ENCODE measurements around the gene DNMT1. TPM values are rescaled to one million over a fixed set of nuclear protein-coding genes. Genes with fewer than 3 reads are reported as not detected.

Gene DNMT1
- total RNA-seq, 4 donors from 2014 or later = 20.8 to 51.4 (median 34.8) TPM

DNA sequence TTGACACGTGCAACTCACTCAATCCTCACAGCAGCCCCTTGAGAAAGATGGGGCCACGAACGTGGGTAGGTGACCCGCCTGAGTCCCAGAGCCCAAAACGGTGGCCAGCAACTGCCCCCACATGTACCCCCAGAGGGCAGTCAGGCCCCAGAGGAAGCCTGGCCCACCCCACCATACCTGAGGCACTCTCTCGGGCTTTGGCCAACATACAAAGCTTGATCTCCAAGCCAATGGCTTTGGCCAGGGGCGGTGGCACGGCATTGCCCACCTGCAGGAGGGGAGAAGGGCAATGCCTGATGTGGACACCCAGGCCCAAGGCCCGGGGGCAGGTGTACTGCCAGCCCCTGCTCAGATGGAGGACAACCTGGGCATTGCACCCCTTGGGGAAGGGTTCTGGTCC, 60.7 kb downstream of the DNMT1 start:
- no peaks in the 10 kb centered on the region for H3K4me1 ChIP-seq
- H3K27me3 ChIP-seq = no peaks in the 10 kb centered on the region
- intact Hi-C loops (cut with DNase I) = no loop called here
- TF ChIP-seq EP300 (IDR thresholded peaks at IDR 0.05) (no peak), POLR2AphosphoS5 (IDR thresholded peaks at IDR 0.05) (no peak), POLR2A (IDR thresholded peaks at IDR 0.05; ENCODE audit: low read depth) (no peak)
- TF ChIP-seq, protein P1, sequence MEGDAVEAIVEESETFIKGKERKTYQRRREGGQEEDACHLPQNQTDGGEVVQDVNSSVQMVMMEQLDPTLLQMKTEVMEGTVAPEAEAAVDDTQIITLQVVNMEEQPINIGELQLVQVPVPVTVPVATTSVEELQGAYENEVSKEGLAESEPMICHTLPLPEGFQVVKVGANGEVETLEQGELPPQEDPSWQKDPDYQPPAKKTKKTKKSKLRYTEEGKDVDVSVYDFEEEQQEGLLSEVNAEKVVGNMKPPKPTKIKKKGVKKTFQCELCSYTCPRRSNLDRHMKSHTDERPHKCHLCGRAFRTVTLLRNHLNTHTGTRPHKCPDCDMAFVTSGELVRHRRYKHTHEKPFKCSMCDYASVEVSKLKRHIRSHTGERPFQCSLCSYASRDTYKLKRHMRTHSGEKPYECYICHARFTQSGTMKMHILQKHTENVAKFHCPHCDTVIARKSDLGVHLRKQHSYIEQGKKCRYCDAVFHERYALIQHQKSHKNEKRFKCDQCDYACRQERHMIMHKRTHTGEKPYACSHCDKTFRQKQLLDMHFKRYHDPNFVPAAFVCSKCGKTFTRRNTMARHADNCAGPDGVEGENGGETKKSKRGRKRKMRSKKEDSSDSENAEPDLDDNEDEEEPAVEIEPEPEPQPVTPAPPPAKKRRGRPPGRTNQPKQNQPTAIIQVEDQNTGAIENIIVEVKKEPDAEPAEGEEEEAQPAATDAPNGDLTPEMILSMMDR (IDR thresholded peaks at IDR 0.05) = no peak
- no peaks in the 10 kb centered on the region for H3K9me3 ChIP-seq
- H3K4me3 ChIP-seq = no peak overlapping the region
- 100% methylated on average over 2 of the region's 9 CpGs for WGBS
- DNase-seq (ENCODE audit: extremely low spot score) = no peak
- no peak overlapping the region for H3K27ac ChIP-seq (replicated peaks in 1 of 4)
- H3K36me3 ChIP-seq = peaks cover 61 to 99% (median 91%) of the 10 kb centered on the region in 4 donors

DNA sequence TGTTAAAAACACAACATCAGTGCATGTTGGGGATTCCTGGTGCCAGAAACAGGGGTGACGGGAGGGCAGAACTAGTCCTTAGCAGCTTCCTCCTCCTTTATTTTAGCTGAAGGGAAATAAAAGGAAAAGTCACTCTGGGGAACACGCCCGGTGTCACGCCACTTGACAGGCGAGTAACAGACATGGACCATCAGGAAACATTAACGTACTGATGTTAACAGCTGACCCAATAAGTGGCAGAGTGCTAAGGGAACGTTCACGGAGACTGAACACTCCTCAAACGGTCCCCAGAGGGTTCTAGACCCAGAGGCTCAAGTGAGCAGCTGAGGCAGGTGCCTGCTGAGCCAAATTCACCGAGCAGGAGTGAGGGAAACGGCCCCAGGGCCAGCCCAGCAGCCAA, 61.2 kb downstream of the DNMT1 start:
- Histone ChIP-seq H3K4me3 (no peak overlapping the region), H3K9me3 (no peaks in the 10 kb centered on the region), H3K36me3 (peaks cover 56 to 97% (median 88%) of the 10 kb centered on the region in 4 donors), H3K27me3 (no peaks in the 10 kb centered on the region), H3K27ac (replicated peaks in 1 of 4) (no peak overlapping the region), H3K4me1 (no peaks in the 10 kb centered on the region)
- WGBS = 88% methylated on average over 8 of the region's 11 CpGs
- intact Hi-C loops (cut with DNase I) = no loop called here
- TF ChIP-seq POLR2AphosphoS5 (IDR thresholded peaks at IDR 0.05) (no peak), POLR2A (IDR thresholded peaks at IDR 0.05; ENCODE audit: low read depth) (no peak), EP300 (IDR thresholded peaks at IDR 0.05) (no peak)
- TF ChIP-seq, protein P1 (IDR thresholded peaks at IDR 0.05) = no peak
- no peak for DNase-seq (ENCODE audit: extremely low spot score)

DNA sequence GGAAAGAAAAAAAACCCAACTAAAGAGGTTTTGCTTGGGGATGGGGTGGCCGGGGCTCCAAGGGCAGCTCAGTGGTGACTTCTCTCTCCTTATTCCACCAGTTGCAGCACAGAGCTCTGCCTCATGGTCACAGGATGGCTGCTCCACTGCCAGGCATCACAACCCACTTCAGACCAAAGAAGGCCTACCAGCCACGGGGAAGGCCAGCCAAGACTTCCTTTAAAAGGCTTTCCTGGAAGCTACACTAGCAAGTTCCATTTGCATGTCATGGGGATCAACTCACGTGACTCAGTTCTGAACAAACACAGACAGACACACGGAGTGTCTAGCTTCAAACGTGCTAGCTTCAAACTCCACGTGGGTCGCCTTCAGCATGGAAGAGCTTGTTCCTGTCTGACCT, 61.8 kb downstream of the DNMT1 start:
- 75% methylated on average over 7 of the region's 7 CpGs for WGBS
- TF ChIP-seq POLR2AphosphoS5 (IDR thresholded peaks at IDR 0.05) (no peak), POLR2A (IDR thresholded peaks at IDR 0.05; ENCODE audit: low read depth) (no peak), EP300 (IDR thresholded peaks at IDR 0.05) (no peak)
- TF ChIP-seq, protein P1 (IDR thresholded peaks at IDR 0.05) = no peak
- DNase-seq (ENCODE audit: extremely low spot score) = no peak
- H3K27ac ChIP-seq (replicated peaks in 1 of 4) = no peak overlapping the region
- H3K4me3 ChIP-seq = no peak overlapping the region
- intact Hi-C loops (cut with DNase I) = no loop called here
- H3K27me3 ChIP-seq = no peaks in the 10 kb centered on the region
- H3K36me3 ChIP-seq = peaks cover 49 to 97% (median 86%) of the 10 kb centered on the region in 4 donors
- H3K4me1 ChIP-seq = no peaks in the 10 kb centered on the region
- no peaks in the 10 kb centered on the region for H3K9me3 ChIP-seq

DNA sequence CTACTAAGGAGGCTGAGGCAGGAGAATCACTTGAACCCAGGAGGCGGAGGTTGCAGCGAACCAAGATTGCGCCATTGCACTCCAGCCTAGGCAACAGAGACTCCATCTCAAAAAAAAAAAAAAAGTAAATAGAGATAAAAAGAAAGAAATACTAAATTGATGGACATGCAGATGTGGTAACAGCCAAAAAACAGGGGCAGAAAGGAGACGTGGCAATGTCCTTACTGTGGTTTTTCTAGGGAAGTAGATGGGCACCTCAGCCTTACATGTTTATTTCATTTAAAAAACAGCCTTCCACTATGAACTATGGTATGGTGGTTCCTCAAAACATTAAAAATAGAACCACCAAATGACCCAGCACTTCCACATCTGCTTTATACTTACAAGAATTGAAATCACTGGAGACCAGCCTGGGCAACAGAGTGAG, 68.5 kb downstream of the DNMT1 start:
- Histone ChIP-seq H3K27ac (replicated peaks in 1 of 4) (no peak overlapping the region), H3K27me3 (no peaks in the 10 kb centered on the region), H3K4me3 (no peak overlapping the region), H3K9me3 (no peaks in the 10 kb centered on the region), H3K4me1 (peaks cover 0 to 11% (median 4%) of the 10 kb centered on the region in 4 donors), H3K36me3 (peaks cover 0 to 30% (median 22%) of the 10 kb centered on the region in 4 donors)
- intact Hi-C loops (cut with DNase I) = no loop called here
- 88% methylated on average over 4 of the region's 4 CpGs for WGBS
- TF ChIP-seq EP300 (IDR thresholded peaks at IDR 0.05) (no peak), POLR2AphosphoS5 (IDR thresholded peaks at IDR 0.05) (no peak), POLR2A (IDR thresholded peaks at IDR 0.05; ENCODE audit: low read depth) (no peak)
- TF ChIP-seq, protein P1 (IDR thresholded peaks at IDR 0.05) = no peak
- DNase-seq (ENCODE audit: extremely low spot score) = no peak

DNA sequence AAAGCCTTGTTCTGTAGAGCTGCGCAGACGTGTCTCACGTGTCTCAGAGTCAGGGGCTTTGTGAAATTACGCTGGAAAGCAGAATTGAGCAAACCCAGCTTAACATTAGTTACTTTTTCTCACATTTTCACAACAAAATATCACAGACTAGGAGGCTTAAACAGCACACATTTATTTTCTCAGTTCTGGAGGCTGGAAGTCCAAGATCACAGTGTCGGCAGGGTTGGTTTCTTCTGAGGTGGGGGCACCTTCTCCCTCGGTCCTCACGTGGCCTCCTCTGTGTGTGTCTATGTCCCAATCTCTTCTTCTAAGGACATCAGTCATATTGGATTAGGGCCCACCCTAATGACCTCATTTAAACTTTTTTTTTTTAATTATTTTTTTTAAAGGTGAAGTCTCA, 70.3 kb downstream of the DNMT1 start:
- intact Hi-C loops (cut with DNase I) = no loop called here
- Histone ChIP-seq H3K27ac (replicated peaks in 1 of 4) (no peak overlapping the region), H3K36me3 (peaks cover 0 to 12% (median 9%) of the 10 kb centered on the region in 4 donors), H3K4me1 (peaks cover 5 to 20% (median 13%) of the 10 kb centered on the region in 4 donors), H3K4me3 (no peak overlapping the region), H3K27me3 (no peaks in the 10 kb centered on the region), H3K9me3 (no peaks in the 10 kb centered on the region)
- WGBS = 98% methylated on average over 7 of the region's 7 CpGs
- TF ChIP-seq POLR2AphosphoS5 (IDR thresholded peaks at IDR 0.05) (no peak), POLR2A (IDR thresholded peaks at IDR 0.05; ENCODE audit: low read depth) (no peak), EP300 (IDR thresholded peaks at IDR 0.05) (no peak)
- TF ChIP-seq, protein P1 (IDR thresholded peaks at IDR 0.05) = no peak
- DNase-seq (ENCODE audit: extremely low spot score) = no peak
